Ascending aorta (tissue), 2 donors: ENCODE data around the gene SCLY. TPM values are rescaled to one million over a fixed set of nuclear protein-coding genes. Genes with fewer than 3 reads are reported as not detected.

Source experiments
- DNase-seq, 2 donors: peaks; one replicate each; pipeline ENCODE4 v3.0.0-alpha.2; 2019; ENCODE audit warnings: low spot score in 2 of 2
- H3K27ac ChIP-seq, 2 donors: fragments of 200-600 bp; sonication (generic); one replicate each; pipeline ENCODE4 v1.5.1; 2016 to 2017; ENCODE audit warnings: mild to moderate bottlenecking in 1 of 2
- H3K27me3 ChIP-seq: fragments of 200-600 bp; sonication (generic); one replicate; pipeline ENCODE4 v1.5.1; 2017
- H3K36me3 ChIP-seq, 2 donors: fragments of 200-600 bp; sonication (generic); one replicate each; pipeline ENCODE4 v1.5.1; 2016
- H3K4me1 ChIP-seq, 2 donors: fragments of 200-600 bp; sonication (generic); one replicate each; pipeline ENCODE4 v1.5.1; 2016 to 2017; ENCODE audit warnings: mild to moderate bottlenecking in 1 of 2
- H3K4me3 ChIP-seq, 2 donors: fragments of 200-600 bp; sonication (generic); one replicate each; pipeline ENCODE4 v1.5.1; 2016 to 2017; ENCODE audit warnings: mild to moderate bottlenecking in 1 of 2
- H3K9me3 ChIP-seq, 2 donors: fragments of 200-600 bp; sonication (generic); one replicate each; pipeline ENCODE4 v1.5.1; 2016
- CTCF ChIP-seq, 3 experiments: fragments of 200-600 bp in 2 of 3; fragments of 450-650 bp in 1 of 3; sonication (generic) in 2 of 3; IDR thresholded peaks; one replicate each; pipeline ENCODE4 v1.5.1; 2016 to 2019; ENCODE audit warnings: antibody characterized with exemption in 3 of 3, mild to moderate bottlenecking in 1 of 3, moderate library complexity in 1 of 3
- intact Hi-C: fragments of 100-400 bp; cut with DNase I; formaldehyde crosslinking; loops from one replicate; pipeline ENCODE4 v1.15.1; 2023
- total RNA-seq: library from RNA; depleted of rRNA; stranded (reverse); fragments of >200 nt; gene quantifications from one replicate; pipeline ENCODE4 v1.1.0, GENCODE V29; 2016

Gene SCLY
- total RNA-seq, 1 donor from 2014 or later: 87.5 TPM

- Histone ChIP-seq H3K27me3 (no peaks in the 10 kb centered on the region), H3K4me1 (no peaks in the 10 kb centered on the region), H3K9me3 (no peaks in the 10 kb centered on the region), H3K4me3 (no peak overlapping the region), H3K36me3 (no peaks in the 10 kb centered on the region), H3K27ac (no peak overlapping the region)
- no peak for TF ChIP-seq CTCF (IDR thresholded peaks at IDR 0.05)
- intact Hi-C loops: no loop called here
- peak in 1 of 2 donors; percentile 51 for DNase-seq
Measured at GRCh38 chr2:238097201-238097987, 36.6 kb downstream of the SCLY start.

- Histone ChIP-seq H3K27me3 (no peaks in the 10 kb centered on the region), H3K27ac (no peak overlapping the region), H3K4me3 (no peak overlapping the region), H3K9me3 (no peaks in the 10 kb centered on the region), H3K4me1 (no peaks in the 10 kb centered on the region), H3K36me3 (no peaks in the 10 kb centered on the region)
- peak in 1 of 2 donors; percentile 63 for DNase-seq
- intact Hi-C loops: no loop called here
- no peak for TF ChIP-seq CTCF (IDR thresholded peaks at IDR 0.05)
Measured at GRCh38 chr2:238097988-238098871, 37.4 kb downstream of the SCLY start.

GRCh38 chr2:238098901-238099713, 38.3 kb downstream of the SCLY start:
- no peaks in the 10 kb centered on the region for H3K36me3 ChIP-seq
- DNase-seq: peak in 1 of 2 donors; percentile 47
- no peak overlapping the region for H3K4me3 ChIP-seq
- H3K27ac ChIP-seq: no peak overlapping the region
- TF ChIP-seq CTCF (IDR thresholded peaks at IDR 0.05): no peak
- no peaks in the 10 kb centered on the region for H3K9me3 ChIP-seq
- H3K4me1 ChIP-seq: no peaks in the 10 kb centered on the region
- H3K27me3 ChIP-seq: no peaks in the 10 kb centered on the region
- intact Hi-C loops: no loop called here

DNA sequence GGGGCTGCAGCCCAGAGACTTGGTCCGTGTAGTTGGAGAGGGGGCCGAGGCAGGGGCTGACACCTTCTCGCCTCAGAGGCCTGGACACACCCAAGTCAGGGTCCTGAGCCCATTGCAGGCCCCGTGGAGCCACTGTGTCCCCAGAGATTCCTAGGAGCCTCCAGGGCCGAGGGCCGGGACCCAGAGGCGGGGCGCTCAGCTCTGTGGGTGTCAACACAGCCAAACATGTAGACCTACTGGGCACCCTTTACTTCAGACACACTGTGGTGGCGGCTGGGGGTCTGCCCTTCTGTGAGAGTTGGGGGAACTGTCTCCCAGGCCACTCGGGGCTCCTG, 38.9 kb downstream of the SCLY start:
- Histone ChIP-seq H3K4me3 (no peak overlapping the region), H3K9me3 (no peaks in the 10 kb centered on the region), H3K27me3 (no peaks in the 10 kb centered on the region), H3K36me3 (no peaks in the 10 kb centered on the region), H3K27ac (no peak overlapping the region), H3K4me1 (no peaks in the 10 kb centered on the region)
- intact Hi-C loops: no loop called here
- no peak for TF ChIP-seq CTCF (IDR thresholded peaks at IDR 0.05)
- DNase-seq: peak in 1 of 2 donors; percentile 54

GRCh38 chr2:238100049-238100820, 39.4 kb downstream of the SCLY start, which contains the start of gene ESPNL:
ESPNL (plus strand) TSS chr2:238100340; CDS start chr2:238100420, 80 bp downstream.
- intact Hi-C loops: no loop called here
- Histone ChIP-seq H3K27me3 (no peaks in the 10 kb centered on the region), H3K4me1 (no peaks in the 10 kb centered on the region), H3K36me3 (no peaks in the 10 kb centered on the region), H3K9me3 (no peaks in the 10 kb centered on the region), H3K4me3 (no peak within 1 kb of the TSS), H3K27ac (no peak within 1 kb of the TSS)
- TF ChIP-seq CTCF (IDR thresholded peaks at IDR 0.05): no peak
- peak in 1 of 2 donors; percentile 55 for DNase-seq
